Gastroesophageal sphincter (tissue), 3 donors: Measurements from ENCODE around the gene KLF18.

Source experiments
- CTCF ChIP-seq, 4 experiments: fragments of 200-600 bp in 2 of 4; fragments of 450-650 bp in 2 of 4; sonication (generic) in 1 of 4; IDR thresholded peaks; one replicate each; pipeline ENCODE4 v1.5.1; 2017 to 2019; ENCODE audit warnings: antibody characterized with exemption in 4 of 4, mild to moderate bottlenecking in 2 of 4, moderate library complexity in 2 of 4
- EP300 ChIP-seq: sonication (generic); formaldehyde crosslinking; IDR thresholded peaks from one replicate; pipeline ENCODE4 v1.6.1; 2017; ENCODE audit warnings: antibody characterized with exemption, mild to moderate bottlenecking

DNA sequence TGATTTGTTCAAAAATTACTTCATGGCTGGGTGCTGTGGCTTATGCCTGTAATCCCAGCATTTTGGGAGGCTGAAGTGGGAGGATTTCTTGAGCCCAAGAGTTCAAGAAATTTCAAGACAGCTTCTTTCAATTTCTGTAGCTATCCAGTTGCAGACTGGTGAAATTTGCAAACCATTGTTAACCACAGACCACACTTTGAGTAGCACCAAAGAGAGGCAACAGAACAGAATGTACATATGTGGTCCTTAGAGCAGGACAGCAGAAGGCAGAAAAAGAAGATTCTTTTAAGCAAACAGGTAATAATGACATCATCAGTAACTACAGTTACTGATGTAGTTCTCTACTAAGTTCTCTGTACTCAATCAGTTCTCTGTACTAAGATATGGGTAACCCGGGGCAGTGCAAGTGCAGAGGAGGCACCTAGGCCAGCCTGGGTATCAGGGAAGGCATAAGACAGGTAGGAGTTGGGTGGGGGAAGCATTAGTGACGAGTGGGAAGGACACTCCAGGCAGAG, 28.3 kb downstream of the KLF18 start:
- TF ChIP-seq CTCF (IDR thresholded peaks at IDR 0.05), result no peak
- no peak for TF ChIP-seq EP300
